ENCODE measurements around the gene FAM185A. TPM values are rescaled to one million over a fixed set of nuclear protein-coding genes. Genes with fewer than 3 reads are reported as not detected.
"Not testable (repeated sequence)": the region's sequence is repeated elsewhere in the genome, so short reads cannot be mapped to it uniquely, and the experiment has no call there.

The FAM185A gene
- total RNA-seq, 4 donors from 2014 or later, result 19.8 to 35.8 (median 31.6) TPM

GRCh38 chr7:102745494-102746288 is 3.1 kb upstream of the FAM185A start:
- 66 to 70% methylated on average over 4 of the region's 4 CpGs for WGBS, 2 donors
- H3K4me3 ChIP-seq (replicated peaks in 1 of 3); H3K4me1 ChIP-seq; H3K27ac ChIP-seq; intact Hi-C loops (cut with DNase I); H3K36me3 ChIP-seq; DNase-seq; H3K27me3 ChIP-seq; H3K9me3 ChIP-seq: not testable (repeated sequence)
- TF ChIP-seq, protein P1, sequence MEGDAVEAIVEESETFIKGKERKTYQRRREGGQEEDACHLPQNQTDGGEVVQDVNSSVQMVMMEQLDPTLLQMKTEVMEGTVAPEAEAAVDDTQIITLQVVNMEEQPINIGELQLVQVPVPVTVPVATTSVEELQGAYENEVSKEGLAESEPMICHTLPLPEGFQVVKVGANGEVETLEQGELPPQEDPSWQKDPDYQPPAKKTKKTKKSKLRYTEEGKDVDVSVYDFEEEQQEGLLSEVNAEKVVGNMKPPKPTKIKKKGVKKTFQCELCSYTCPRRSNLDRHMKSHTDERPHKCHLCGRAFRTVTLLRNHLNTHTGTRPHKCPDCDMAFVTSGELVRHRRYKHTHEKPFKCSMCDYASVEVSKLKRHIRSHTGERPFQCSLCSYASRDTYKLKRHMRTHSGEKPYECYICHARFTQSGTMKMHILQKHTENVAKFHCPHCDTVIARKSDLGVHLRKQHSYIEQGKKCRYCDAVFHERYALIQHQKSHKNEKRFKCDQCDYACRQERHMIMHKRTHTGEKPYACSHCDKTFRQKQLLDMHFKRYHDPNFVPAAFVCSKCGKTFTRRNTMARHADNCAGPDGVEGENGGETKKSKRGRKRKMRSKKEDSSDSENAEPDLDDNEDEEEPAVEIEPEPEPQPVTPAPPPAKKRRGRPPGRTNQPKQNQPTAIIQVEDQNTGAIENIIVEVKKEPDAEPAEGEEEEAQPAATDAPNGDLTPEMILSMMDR (IDR thresholded peaks at IDR 0.05), result peak in 3 of 6 experiments; percentile 32 to 37 (median 35)

DNA sequence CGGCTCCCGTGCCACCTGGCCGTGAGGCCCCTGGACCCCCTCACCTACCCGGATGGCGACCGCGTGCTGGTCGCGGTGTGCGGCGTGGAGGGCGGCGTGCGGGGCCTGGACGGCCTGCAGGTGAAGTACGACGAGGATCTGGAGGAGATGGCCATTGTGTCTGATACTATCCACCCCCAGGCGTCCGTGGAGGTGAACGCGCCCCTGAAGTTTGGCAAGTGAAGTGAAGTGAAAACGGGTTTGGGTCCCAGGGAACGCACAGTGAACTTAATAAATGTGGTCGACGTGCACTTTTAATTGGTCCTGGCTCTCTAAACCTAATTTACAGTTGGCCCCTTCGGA is 617 bp downstream of the FAM185A start:
- H3K27me3 ChIP-seq; intact Hi-C loops (cut with DNase I); DNase-seq; H3K27ac ChIP-seq; H3K36me3 ChIP-seq; H3K9me3 ChIP-seq; H3K4me1 ChIP-seq: not testable (repeated sequence)
- 11% methylated on average over 5 to 7 of the region's 26 CpGs for WGBS, 2 donors
- peak overlapping the region; percentile 26 to 86 (median 57) for H3K4me3 ChIP-seq (replicated peaks in 1 of 3)

DNA sequence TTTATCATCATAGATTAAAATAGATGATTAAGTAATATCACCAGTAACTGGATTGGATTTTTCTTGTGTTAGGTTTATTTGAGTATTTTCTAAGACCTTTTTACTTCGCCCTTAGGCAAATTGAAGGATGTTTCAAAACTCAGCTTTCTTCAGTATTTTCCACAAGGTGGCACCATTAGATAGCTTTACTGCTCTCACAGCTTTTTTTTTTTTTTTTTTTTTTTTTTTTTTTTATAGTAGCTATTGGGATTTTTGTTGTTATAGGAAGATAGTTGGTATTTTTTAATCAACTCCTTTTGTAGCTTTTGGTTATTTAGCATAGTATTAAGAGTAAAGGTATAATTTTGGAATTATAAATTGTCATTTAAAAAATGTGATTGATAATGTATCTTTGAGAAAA is 9.4 kb downstream of the FAM185A start:
- DNase-seq; H3K4me3 ChIP-seq (replicated peaks in 1 of 3); H3K36me3 ChIP-seq; intact Hi-C loops (cut with DNase I); H3K4me1 ChIP-seq; H3K9me3 ChIP-seq; H3K27ac ChIP-seq; H3K27me3 ChIP-seq: not testable (repeated sequence)
- WGBS, 2 donors, result 65 to 83% methylated on average over 1 of the region's 1 CpG
- TF ChIP-seq, protein P1 (IDR thresholded peaks at IDR 0.05), result peak in 1 of 6 experiments; percentile 28

- H3K27ac ChIP-seq; H3K4me1 ChIP-seq; H3K36me3 ChIP-seq; H3K4me3 ChIP-seq (replicated peaks in 1 of 3); H3K9me3 ChIP-seq; DNase-seq; intact Hi-C loops (cut with DNase I); H3K27me3 ChIP-seq: not testable (repeated sequence)
- 86 to 95% methylated on average over 1 of the region's 1 CpG for WGBS, 2 donors
These were observed 11.1 kb downstream of the FAM185A start for GRCh38 chr7:102759934-102760333.

DNA sequence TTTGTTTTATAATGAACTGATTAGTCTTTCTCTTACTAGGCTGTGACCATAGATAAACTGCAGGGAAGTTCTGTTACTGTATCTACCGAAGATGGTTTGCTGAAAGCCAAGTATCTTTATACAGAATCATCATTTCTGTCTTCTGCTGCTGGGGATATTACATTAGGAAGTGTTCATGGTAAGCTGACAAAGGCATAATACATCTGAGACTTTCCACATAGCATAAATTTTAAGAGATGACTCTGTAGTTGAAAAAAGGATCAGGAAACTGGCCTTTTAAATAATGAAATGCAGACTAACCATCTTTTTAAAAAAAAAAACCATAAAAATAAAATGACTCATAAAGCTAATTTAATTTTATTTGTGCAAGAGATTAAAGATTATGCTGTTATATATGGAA is 12.4 kb downstream of the FAM185A start:
- H3K4me1 ChIP-seq; H3K36me3 ChIP-seq; H3K27me3 ChIP-seq; H3K9me3 ChIP-seq; H3K27ac ChIP-seq; intact Hi-C loops (cut with DNase I); H3K4me3 ChIP-seq (replicated peaks in 1 of 3); DNase-seq: not testable (repeated sequence)
- 80 to 94% methylated on average over 1 of the region's 1 CpG for WGBS, 2 donors

- H3K4me1 ChIP-seq; H3K36me3 ChIP-seq; intact Hi-C loops (cut with DNase I); H3K4me3 ChIP-seq (replicated peaks in 1 of 3); H3K27ac ChIP-seq; H3K9me3 ChIP-seq; H3K27me3 ChIP-seq; DNase-seq: not testable (repeated sequence)
- 58 to 73% methylated on average over 4 to 6 of the region's 6 CpGs for WGBS, 2 donors
These were observed 14.6 kb downstream of the FAM185A start for GRCh38 chr7:102763295-102763905.

- WGBS, 2 donors, result 88 to 95% methylated on average over 1 of the region's 3 CpGs
- H3K27ac ChIP-seq; DNase-seq; H3K9me3 ChIP-seq; H3K4me3 ChIP-seq (replicated peaks in 1 of 3); H3K4me1 ChIP-seq; intact Hi-C loops (cut with DNase I); H3K27me3 ChIP-seq; H3K36me3 ChIP-seq: not testable (repeated sequence)
These were observed 20.9 kb downstream of the FAM185A start for GRCh38 chr7:102769657-102770192.

DNA sequence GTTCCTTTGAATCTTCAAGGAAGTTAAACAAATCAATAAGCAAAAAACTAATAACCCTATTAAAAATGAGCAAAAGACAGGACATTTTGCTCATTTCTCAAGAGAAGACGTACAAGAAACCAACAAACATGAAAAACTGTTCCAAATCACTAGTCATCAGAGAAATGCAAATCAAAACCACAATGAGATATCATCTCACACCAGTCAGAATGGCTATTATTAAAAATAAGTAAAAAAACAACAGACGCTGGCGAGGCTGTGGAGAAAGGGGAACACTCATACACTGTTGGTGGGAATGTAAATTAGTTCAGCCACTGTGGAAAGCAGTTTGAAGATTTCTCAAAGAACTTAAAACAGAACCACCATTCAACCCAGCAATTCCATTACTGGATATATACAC is 21.7 kb downstream of the FAM185A start:
- H3K4me3 ChIP-seq (replicated peaks in 1 of 3); H3K27ac ChIP-seq; intact Hi-C loops (cut with DNase I); H3K9me3 ChIP-seq; H3K36me3 ChIP-seq; H3K4me1 ChIP-seq; H3K27me3 ChIP-seq; DNase-seq: not testable (repeated sequence)
- 100% methylated on average over 2 to 3 of the region's 3 CpGs for WGBS, 2 donors

GRCh38 chr7:102776217-102776616 is 27.4 kb downstream of the FAM185A start:
- H3K36me3 ChIP-seq; H3K27me3 ChIP-seq; intact Hi-C loops (cut with DNase I); DNase-seq; H3K27ac ChIP-seq; H3K4me3 ChIP-seq (replicated peaks in 1 of 3); H3K9me3 ChIP-seq; H3K4me1 ChIP-seq: not testable (repeated sequence)

DNA sequence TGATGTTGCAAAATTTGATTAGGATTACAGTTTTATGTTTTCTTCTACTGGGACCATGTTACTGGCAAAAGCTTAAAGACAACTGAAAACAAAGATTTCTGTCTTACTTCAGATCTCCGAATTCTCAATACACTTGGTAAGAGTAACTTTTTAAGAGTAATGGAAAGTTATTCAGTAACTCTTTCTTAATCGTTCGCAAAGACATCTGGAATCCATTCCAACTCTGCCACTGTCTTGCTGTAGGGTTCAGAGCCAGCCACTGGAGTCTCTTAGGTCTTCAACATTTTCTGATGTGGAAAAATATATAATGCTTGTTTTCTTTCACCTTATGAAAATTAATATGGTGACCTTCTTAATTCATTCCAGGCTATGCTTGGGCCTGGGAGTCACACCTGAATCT is 29.9 kb downstream of the FAM185A start:
- H3K4me3 ChIP-seq (replicated peaks in 1 of 3); H3K36me3 ChIP-seq; H3K9me3 ChIP-seq; H3K4me1 ChIP-seq; DNase-seq; H3K27ac ChIP-seq; H3K27me3 ChIP-seq; intact Hi-C loops (cut with DNase I): not testable (repeated sequence)
- WGBS, 2 donors, result 55 to 83% methylated on average over 3 of the region's 3 CpGs

GRCh38 chr7:102780926-102781325 is 32.1 kb downstream of the FAM185A start:
- H3K4me1 ChIP-seq; H3K9me3 ChIP-seq; intact Hi-C loops (cut with DNase I); H3K27me3 ChIP-seq; H3K4me3 ChIP-seq (replicated peaks in 1 of 3); DNase-seq; H3K36me3 ChIP-seq; H3K27ac ChIP-seq: not testable (repeated sequence)
- WGBS, 2 donors, result 99% methylated on average over 9 to 10 of the region's 10 CpGs
